ENCODE data around the gene SLC15A5. TPM values are rescaled to one million over a fixed set of nuclear protein-coding genes. Genes with fewer than 3 reads are reported as not detected.

Gene SLC15A5
- total and polyA plus RNA-seq, 5 donors from 2014 or later = not detected

GRCh38 chr12:16159571-16159970 is 117.9 kb downstream of the SLC15A5 start:
- no peak overlapping the region for H3K27ac Mint-ChIP-seq
- DNase-seq (no peak), ATAC-seq (ENCODE audit: low read depth in 2 of 2) (no peak)
- Histone ChIP-seq H3K36me3 (ENCODE audit: control insufficient read depth, insufficient read depth, low read length) (no peaks in the 10 kb centered on the region), H3K4me3 (ENCODE audit: low read depth, low read length) (no peak overlapping the region), H3K27ac (ENCODE audit: insufficient read depth, low read length, poor library complexity, severe bottlenecking) (no peak overlapping the region), H3K4me1 (ENCODE audit: control insufficient read depth, insufficient read depth, low read length, poor library complexity, severe bottlenecking) (no peaks in the 10 kb centered on the region), H3K27me3 (ENCODE audit: control insufficient read depth, insufficient read depth, low read length) (no peaks in the 10 kb centered on the region), H3K9me3 (ENCODE audit: control insufficient read depth in 2 of 2, low read length in 2 of 2) (no peaks in the 10 kb centered on the region)
- H3K36me3 Mint-ChIP-seq = no peaks in the 10 kb centered on the region
- H3K4me1 Mint-ChIP-seq = no peaks in the 10 kb centered on the region
- no peak overlapping the region for H3K4me3 Mint-ChIP-seq
- H3K27me3 Mint-ChIP-seq = no peaks in the 10 kb centered on the region
- peaks cover 0 to 2% (median 0%) of the 10 kb centered on the region in 7 donors for H3K9me3 Mint-ChIP-seq

- DNase-seq = no peak
- H3K9me3 ChIP-seq (ENCODE audit: control insufficient read depth in 2 of 2, low read length in 2 of 2) = no peaks in the 10 kb centered on the region
- no peaks in the 10 kb centered on the region for H3K4me1 ChIP-seq (ENCODE audit: control insufficient read depth, insufficient read depth, low read length, poor library complexity, severe bottlenecking)
- Mint-ChIP-seq H3K36me3 (no peaks in the 10 kb centered on the region), H3K4me3 (no peak overlapping the region), H3K9me3 (peaks cover 0 to 2% (median 0%) of the 10 kb centered on the region in 7 donors), H3K27me3 (no peaks in the 10 kb centered on the region), H3K4me1 (no peaks in the 10 kb centered on the region), H3K27ac (no peak overlapping the region)
- no peaks in the 10 kb centered on the region for H3K36me3 ChIP-seq (ENCODE audit: control insufficient read depth, insufficient read depth, low read length)
- ATAC-seq (ENCODE audit: low read depth in 2 of 2) = no peak
- H3K4me3 ChIP-seq (ENCODE audit: low read depth, low read length) = no peak overlapping the region
- no peak overlapping the region for H3K27ac ChIP-seq (ENCODE audit: insufficient read depth, low read length, poor library complexity, severe bottlenecking)
- H3K27me3 ChIP-seq (ENCODE audit: control insufficient read depth, insufficient read depth, low read length) = no peaks in the 10 kb centered on the region
Observed at GRCh38 chr12:16158050-16158449, 119.4 kb downstream of the SLC15A5 start.

DNA sequence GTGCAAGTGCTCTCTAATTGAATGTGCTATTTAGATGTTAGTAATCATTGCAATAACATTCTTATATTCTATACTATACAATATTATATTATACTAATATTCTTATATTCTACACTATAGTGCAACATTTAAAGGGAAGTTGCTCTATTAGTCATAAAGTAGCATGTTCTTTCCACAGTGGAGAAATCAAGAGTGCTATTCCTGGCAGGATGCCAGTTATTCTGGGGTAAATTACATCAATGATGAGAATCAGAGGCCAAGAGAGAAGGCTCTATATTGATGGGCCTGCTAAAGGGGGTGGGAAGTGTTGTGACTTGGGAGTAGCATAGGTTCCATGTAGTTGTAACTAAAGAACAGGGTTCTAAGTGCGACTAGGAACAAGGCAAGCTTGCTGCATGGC is 121.5 kb downstream of the SLC15A5 start:
- Mint-ChIP-seq H3K27me3 (no peaks in the 10 kb centered on the region), H3K36me3 (no peaks in the 10 kb centered on the region), H3K9me3 (peaks cover 0 to 2% (median 0%) of the 10 kb centered on the region in 7 donors), H3K27ac (no peak overlapping the region), H3K4me3 (no peak overlapping the region), H3K4me1 (no peaks in the 10 kb centered on the region)
- H3K27ac ChIP-seq (ENCODE audit: insufficient read depth, low read length, poor library complexity, severe bottlenecking) = no peak overlapping the region
- H3K36me3 ChIP-seq (ENCODE audit: control insufficient read depth, insufficient read depth, low read length) = no peaks in the 10 kb centered on the region
- no peak for DNase-seq
- H3K4me1 ChIP-seq (ENCODE audit: control insufficient read depth, insufficient read depth, low read length, poor library complexity, severe bottlenecking) = no peaks in the 10 kb centered on the region
- ATAC-seq (ENCODE audit: low read depth in 2 of 2) = no peak
- no peaks in the 10 kb centered on the region for H3K9me3 ChIP-seq (ENCODE audit: control insufficient read depth in 2 of 2, low read length in 2 of 2)
- no peaks in the 10 kb centered on the region for H3K27me3 ChIP-seq (ENCODE audit: control insufficient read depth, insufficient read depth, low read length)
- H3K4me3 ChIP-seq (ENCODE audit: low read depth, low read length) = no peak overlapping the region

- Mint-ChIP-seq H3K4me1 (no peaks in the 10 kb centered on the region), H3K27ac (no peak overlapping the region), H3K36me3 (no peaks in the 10 kb centered on the region), H3K9me3 (peaks cover 0 to 2% (median 0%) of the 10 kb centered on the region in 7 donors), H3K27me3 (no peaks in the 10 kb centered on the region), H3K4me3 (no peak overlapping the region)
- DNase-seq (no peak), ATAC-seq (ENCODE audit: low read depth in 2 of 2) (no peak)
- no peak overlapping the region for H3K4me3 ChIP-seq (ENCODE audit: low read depth, low read length)
- H3K36me3 ChIP-seq (ENCODE audit: control insufficient read depth, insufficient read depth, low read length) = no peaks in the 10 kb centered on the region
- no peaks in the 10 kb centered on the region for H3K9me3 ChIP-seq (ENCODE audit: control insufficient read depth in 2 of 2, low read length in 2 of 2)
- no peak overlapping the region for H3K27ac ChIP-seq (ENCODE audit: insufficient read depth, low read length, poor library complexity, severe bottlenecking)
- no peaks in the 10 kb centered on the region for H3K4me1 ChIP-seq (ENCODE audit: control insufficient read depth, insufficient read depth, low read length, poor library complexity, severe bottlenecking)
- H3K27me3 ChIP-seq (ENCODE audit: control insufficient read depth, insufficient read depth, low read length) = no peaks in the 10 kb centered on the region
Observed at GRCh38 chr12:16154990-16155389, 122.5 kb downstream of the SLC15A5 start.

GRCh38 chr12:16152885-16153673 is 124.4 kb downstream of the SLC15A5 start:
- DNase-seq = no peak
- no peaks in the 10 kb centered on the region for H3K27me3 Mint-ChIP-seq
- no peaks in the 10 kb centered on the region for H3K36me3 Mint-ChIP-seq

GRCh38 chr12:16150276-16150675 is 127.2 kb downstream of the SLC15A5 start:
- no peaks in the 10 kb centered on the region for H3K27me3 ChIP-seq (ENCODE audit: control insufficient read depth, insufficient read depth, low read length)
- no peaks in the 10 kb centered on the region for H3K9me3 ChIP-seq (ENCODE audit: control insufficient read depth in 2 of 2, low read length in 2 of 2)
- no peak overlapping the region for H3K27ac ChIP-seq (ENCODE audit: insufficient read depth, low read length, poor library complexity, severe bottlenecking)
- Mint-ChIP-seq H3K27ac (no peak overlapping the region), H3K4me1 (no peaks in the 10 kb centered on the region), H3K9me3 (peaks cover 0 to 4% (median 0%) of the 10 kb centered on the region in 7 donors), H3K27me3 (no peaks in the 10 kb centered on the region), H3K4me3 (no peak overlapping the region), H3K36me3 (no peaks in the 10 kb centered on the region)
- ATAC-seq (ENCODE audit: low read depth in 2 of 2) (no peak), DNase-seq (no peak)
- no peaks in the 10 kb centered on the region for H3K4me1 ChIP-seq (ENCODE audit: control insufficient read depth, insufficient read depth, low read length, poor library complexity, severe bottlenecking)
- H3K4me3 ChIP-seq (ENCODE audit: low read depth, low read length) = no peak overlapping the region
- H3K36me3 ChIP-seq (ENCODE audit: control insufficient read depth, insufficient read depth, low read length) = no peaks in the 10 kb centered on the region

More at GRCh38 chr12:16152885-16153673, 124.4 kb downstream of the SLC15A5 start:
- Histone ChIP-seq H3K4me1 (ENCODE audit: control insufficient read depth, insufficient read depth, low read length, poor library complexity, severe bottlenecking) (no peaks in the 10 kb centered on the region), H3K9me3 (ENCODE audit: control insufficient read depth in 2 of 2, low read length in 2 of 2) (no peaks in the 10 kb centered on the region), H3K4me3 (ENCODE audit: low read depth, low read length) (no peak overlapping the region), H3K36me3 (ENCODE audit: control insufficient read depth, insufficient read depth, low read length) (no peaks in the 10 kb centered on the region), H3K27me3 (ENCODE audit: control insufficient read depth, insufficient read depth, low read length) (no peaks in the 10 kb centered on the region), H3K27ac (ENCODE audit: insufficient read depth, low read length, poor library complexity, severe bottlenecking) (no peak overlapping the region)
- peaks cover 0 to 2% (median 0%) of the 10 kb centered on the region in 7 donors for H3K9me3 Mint-ChIP-seq
- no peak overlapping the region for H3K27ac Mint-ChIP-seq
- no peak for ATAC-seq (ENCODE audit: low read depth in 2 of 2)
- no peak overlapping the region for H3K4me3 Mint-ChIP-seq
- H3K4me1 Mint-ChIP-seq = no peaks in the 10 kb centered on the region

GRCh38 chr12:16148938-16149337 is 128.5 kb downstream of the SLC15A5 start:
- no peaks in the 10 kb centered on the region for H3K9me3 ChIP-seq (ENCODE audit: control insufficient read depth in 2 of 2, low read length in 2 of 2)
- H3K4me1 ChIP-seq (ENCODE audit: control insufficient read depth, insufficient read depth, low read length, poor library complexity, severe bottlenecking) = no peaks in the 10 kb centered on the region
- H3K27me3 Mint-ChIP-seq = no peaks in the 10 kb centered on the region
- no peaks in the 10 kb centered on the region for H3K27me3 ChIP-seq (ENCODE audit: control insufficient read depth, insufficient read depth, low read length)
- ATAC-seq (ENCODE audit: low read depth in 2 of 2) = no peak
- peaks cover 0 to 5% (median 0%) of the 10 kb centered on the region in 7 donors for H3K9me3 Mint-ChIP-seq
- no peak overlapping the region for H3K4me3 Mint-ChIP-seq
- no peaks in the 10 kb centered on the region for H3K36me3 Mint-ChIP-seq
- H3K36me3 ChIP-seq (ENCODE audit: control insufficient read depth, insufficient read depth, low read length) = no peaks in the 10 kb centered on the region
- H3K4me1 Mint-ChIP-seq = no peaks in the 10 kb centered on the region
- H3K27ac ChIP-seq (ENCODE audit: insufficient read depth, low read length, poor library complexity, severe bottlenecking) = no peak overlapping the region
- H3K27ac Mint-ChIP-seq = no peak overlapping the region
- H3K4me3 ChIP-seq (ENCODE audit: low read depth, low read length) = no peak overlapping the region
- no peak for DNase-seq

Data from CD4-positive, CD25-positive, alpha-beta regulatory T cell (primary cell).